DND-41 (cell line): ENCODE measurements around the gene LPAR1.

Experiments used
- ATAC-seq: fragments of 200-7000 bp; cut with Tn5 transposase; 3 replicates; pipeline ENCODE4 v1.9.1; 2021; ENCODE audit warnings: low read depth; ENCODE audit not compliant: insufficient read depth
- DNase-seq: peaks from one replicate; pipeline ENCODE4 v3.0.0-alpha.2; 2020
- H2AFZ ChIP-seq: 2 replicates; pipeline ENCODE4 v1.6.0; 2012; ENCODE audit warnings: low read depth, low read length
- H3K27ac ChIP-seq: 2 replicates; pipeline ENCODE4 v1.5.1; 2012; ENCODE audit warnings: low read length, inconsistent platforms
- H3K27me3 ChIP-seq: fragments of 200-600 bp; sonication (generic); 2 replicates; pipeline ENCODE4 v1.6.0; 2012; ENCODE audit warnings: low read length, mild to moderate bottlenecking, inconsistent platforms; ENCODE audit not compliant: insufficient read depth, poor library complexity
- H3K36me3 ChIP-seq: 2 replicates; pipeline ENCODE4 v1.5.1; 2012; ENCODE audit warnings: low read length, inconsistent platforms; ENCODE audit not compliant: insufficient read depth
- H3K4me1 ChIP-seq: 2 replicates; pipeline ENCODE4 v1.5.1; 2012; ENCODE audit warnings: mild to moderate bottlenecking, low read length; ENCODE audit not compliant: insufficient read depth
- H3K4me2 ChIP-seq: 2 replicates; pipeline ENCODE4 v1.6.0; 2012; ENCODE audit warnings: mild to moderate bottlenecking, moderate library complexity, low read length, inconsistent platforms; ENCODE audit not compliant: insufficient read depth
- H3K4me3 ChIP-seq, 2 experiments: fragments of 200-600 bp in 1 of 2; shearing (Covaris generic) in 1 of 2; 2 replicates each; pipeline ENCODE4 v1.5.1; 2012 to 2016; ENCODE audit warnings: inconsistent platforms in 2 of 2, low read length in 2 of 2, mild to moderate bottlenecking in 2 of 2, low read depth in 1 of 2, moderate library complexity in 1 of 2
- H3K79me2 ChIP-seq: 2 replicates; pipeline ENCODE4 v1.6.0; 2012; ENCODE audit warnings: low read length, inconsistent platforms; ENCODE audit not compliant: insufficient read depth
- H3K9ac ChIP-seq: 2 replicates; pipeline ENCODE4 v1.6.0; 2012; ENCODE audit warnings: low read depth, mild to moderate bottlenecking, inconsistent platforms, low read length, moderate library complexity
- H3K9me3 ChIP-seq: 2 replicates; pipeline ENCODE4 v1.5.1; 2012; ENCODE audit warnings: low read length, moderate library complexity, mild to moderate bottlenecking, inconsistent platforms; ENCODE audit not compliant: insufficient read depth, severe bottlenecking
- H4K20me1 ChIP-seq: 2 replicates; pipeline ENCODE4 v1.6.0; 2012; ENCODE audit warnings: low read length; ENCODE audit not compliant: insufficient read depth
- CTCF ChIP-seq: IDR thresholded peaks from 2 replicates; pipeline ENCODE4 v1.5.1; 2012; ENCODE audit warnings: borderline replicate concordance, low read length, moderate library complexity, mild to moderate bottlenecking; ENCODE audit not compliant: poor library complexity, severe bottlenecking; ENCODE audit errors: extremely low read depth
- EZH2 ChIP-seq: IDR thresholded peaks from 3 replicates; pipeline ENCODE4 v1.6.1; 2012; ENCODE audit warnings: borderline replicate concordance, low read depth, mild to moderate bottlenecking, moderate library complexity, low read length, inconsistent platforms; ENCODE audit not compliant: severe bottlenecking

The LPAR1 gene

GRCh38 chr9:110850401-110851135 lies 187.7 kb downstream of the LPAR1 start:
- Histone ChIP-seq H4K20me1 (no peaks in the 10 kb centered on the region), H3K9me3 (no peaks in the 10 kb centered on the region), H3K9ac (no peak overlapping the region), H3K27me3 (no peaks in the 10 kb centered on the region), H3K4me2 (no peak overlapping the region), H3K79me2 (no peaks in the 10 kb centered on the region), H3K4me3 (no peak overlapping the region), H3K4me1 (no peaks in the 10 kb centered on the region), H3K36me3 (no peaks in the 10 kb centered on the region), H3K27ac (no peak overlapping the region), H2AFZ (no peak overlapping the region)
- TF ChIP-seq EZH2 (no peak), CTCF (no peak)
- DNase-seq, result no peak
- ATAC-seq, result no peak

- H3K36me3 ChIP-seq, result no peaks in the 10 kb centered on the region
- H3K9me3 ChIP-seq, result no peaks in the 10 kb centered on the region
- ATAC-seq (no peak), DNase-seq (no peak)
- no peaks in the 10 kb centered on the region for H4K20me1 ChIP-seq
- no peak overlapping the region for H2AFZ ChIP-seq
- no peak overlapping the region for H3K4me3 ChIP-seq
- H3K27me3 ChIP-seq, result no peaks in the 10 kb centered on the region
- no peak overlapping the region for H3K9ac ChIP-seq
- TF ChIP-seq CTCF (no peak), EZH2 (no peak)
- no peaks in the 10 kb centered on the region for H3K4me1 ChIP-seq
- H3K4me2 ChIP-seq, result no peak overlapping the region
- no peak overlapping the region for H3K27ac ChIP-seq
- no peaks in the 10 kb centered on the region for H3K79me2 ChIP-seq
Measured at GRCh38 chr9:110847671-110848070, 190.6 kb downstream of the LPAR1 start.

GRCh38 chr9:110846215-110846614 lies 192.1 kb downstream of the LPAR1 start:
- no peaks in the 10 kb centered on the region for H3K79me2 ChIP-seq
- no peaks in the 10 kb centered on the region for H4K20me1 ChIP-seq
- H3K27me3 ChIP-seq, result no peaks in the 10 kb centered on the region
- H2AFZ ChIP-seq, result no peak overlapping the region
- no peaks in the 10 kb centered on the region for H3K9me3 ChIP-seq
- no peak overlapping the region for H3K4me3 ChIP-seq
- H3K36me3 ChIP-seq, result no peaks in the 10 kb centered on the region
- no peak overlapping the region for H3K9ac ChIP-seq
- DNase-seq (no peak), ATAC-seq (no peak)
- no peak overlapping the region for H3K4me2 ChIP-seq
- no peaks in the 10 kb centered on the region for H3K4me1 ChIP-seq
- TF ChIP-seq CTCF (no peak), EZH2 (no peak)
- no peak overlapping the region for H3K27ac ChIP-seq
